Measurements from ENCODE around the gene RTP5. TPM values are rescaled to one million over a fixed set of nuclear protein-coding genes. Genes with fewer than 3 reads are reported as not detected.

The RTP5 gene
- total RNA-seq, 1 donor from 2014 or later = 2.4 TPM

- DNase-seq (ENCODE audit: low spot score in 2 of 2) = no peak
- FAIRE-seq = no peak
Observed at GRCh38 chr2:241855888-241856422, 13.6 kb upstream of the RTP5 start.

- no peak for FAIRE-seq
- no peak for DNase-seq (ENCODE audit: low spot score in 2 of 2)
Observed at GRCh38 chr2:241857041-241857541, 12.4 kb upstream of the RTP5 start.

DNA sequence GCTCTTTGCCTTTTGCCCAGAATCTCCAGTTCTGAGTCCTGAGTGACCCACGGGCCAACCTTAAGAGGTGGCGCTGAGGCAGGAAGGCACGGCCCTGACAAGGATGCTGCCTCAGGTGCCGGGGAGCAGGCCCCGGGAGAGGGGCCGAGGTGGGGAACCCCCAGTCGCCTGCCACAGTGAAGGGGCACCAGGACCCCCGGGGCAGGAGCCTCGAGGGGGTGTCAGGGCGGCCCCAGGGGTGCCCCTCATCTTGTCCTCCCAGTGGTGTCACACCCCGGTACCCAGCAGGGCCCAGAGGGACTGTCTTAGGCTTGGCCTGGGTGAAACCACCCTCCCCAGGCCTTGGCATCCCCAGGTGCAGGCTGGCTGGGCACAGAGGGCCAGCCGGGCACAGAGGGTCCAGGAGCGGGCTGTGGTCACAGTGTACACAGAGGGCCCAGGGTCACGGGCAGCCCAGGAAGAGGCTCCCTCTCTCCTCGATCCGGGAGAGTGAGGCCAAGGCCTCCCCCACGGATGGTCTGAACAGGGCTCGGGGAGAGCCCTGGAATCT, 11.9 kb upstream of the RTP5 start:
- no peak for FAIRE-seq
- DNase-seq (ENCODE audit: low spot score in 2 of 2) = no peak

- no peak for FAIRE-seq
- DNase-seq (ENCODE audit: low spot score in 2 of 2) = no peak
Observed at GRCh38 chr2:241858206-241859016, 11.1 kb upstream of the RTP5 start, which contains the start of gene PDCD1. TSS of gene PDCD1 (minus strand) at chr2:241858894. CDS start at chr2:241858838, 56 bp downstream.

- no peak for DNase-seq (ENCODE audit: low spot score in 2 of 2)
- FAIRE-seq = no peak
Observed at GRCh38 chr2:241859017-241859435, 10.5 kb upstream of the RTP5 start.

GRCh38 chr2:241859436-241860183, 9.9 kb upstream of the RTP5 start:
- DNase-seq (ENCODE audit: low spot score in 2 of 2) = peak in 1 of 2 donors; percentile 67
- no peak for FAIRE-seq

GRCh38 chr2:241860184-241861078, 9.1 kb upstream of the RTP5 start:
- FAIRE-seq (no peak), DNase-seq (ENCODE audit: low spot score in 2 of 2) (no peak)

DNA sequence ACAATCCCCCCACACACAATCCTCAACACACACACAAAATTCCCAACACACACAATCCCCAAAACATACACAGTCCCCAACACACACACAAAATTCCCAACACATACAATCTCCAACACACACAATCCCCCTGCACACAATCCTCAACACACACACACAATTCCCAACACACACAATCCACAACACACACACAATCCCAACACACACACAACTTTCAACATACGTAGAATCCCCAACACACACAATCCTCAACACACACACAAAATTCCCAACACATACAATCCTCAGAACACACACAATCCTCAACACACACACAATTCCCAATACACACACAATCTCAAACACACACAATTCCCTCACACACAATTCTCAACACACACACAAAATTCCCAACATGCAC, 8.3 kb upstream of the RTP5 start:
- FAIRE-seq = no peak

GRCh38 chr2:241862093-241862492, 7.4 kb upstream of the RTP5 start:
- DNase-seq (ENCODE audit: low spot score in 2 of 2) = no peak
- no peak for FAIRE-seq

More for the DNA sequence above, 8.3 kb upstream of the RTP5 start:
- DNase-seq (ENCODE audit: low spot score in 2 of 2) = no peak

DNA sequence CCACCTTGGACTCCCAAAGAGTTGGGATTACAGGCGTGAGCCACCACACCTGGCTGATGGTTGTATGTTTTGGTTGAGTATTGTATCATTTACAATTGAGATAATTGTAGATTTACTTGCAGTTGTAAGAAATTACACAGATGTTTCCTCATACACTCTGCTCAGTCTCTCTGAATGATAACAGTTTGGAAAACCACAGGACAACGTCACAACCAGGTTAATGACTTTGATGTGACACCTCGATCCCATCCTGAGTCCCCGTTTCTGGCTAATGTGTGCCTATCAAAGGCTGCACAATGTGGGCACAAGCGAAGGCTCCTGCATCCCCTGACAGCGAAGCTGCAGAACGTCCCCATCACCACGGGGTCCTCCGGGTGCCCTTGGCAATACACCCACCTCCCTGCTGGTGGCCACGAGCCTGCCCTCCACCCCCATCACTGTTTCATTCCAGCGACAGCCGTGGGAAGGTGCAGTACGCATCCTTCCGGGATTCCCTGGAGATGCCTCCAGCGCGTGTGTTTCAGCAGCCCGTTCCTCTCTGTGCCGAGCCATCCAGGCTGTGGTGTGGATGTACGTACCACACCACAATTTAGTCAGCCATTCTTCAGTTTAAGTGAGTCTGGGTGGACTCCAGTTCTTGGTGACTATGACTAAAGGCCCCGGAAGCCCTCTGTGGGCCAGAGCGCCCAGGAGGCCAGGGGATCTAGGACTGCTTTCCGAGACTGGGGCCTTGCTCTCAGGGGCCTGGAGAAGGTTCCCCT, 6.6 kb upstream of the RTP5 start:
- no peak for DNase-seq (ENCODE audit: low spot score in 2 of 2)
- FAIRE-seq = no peak

DNA sequence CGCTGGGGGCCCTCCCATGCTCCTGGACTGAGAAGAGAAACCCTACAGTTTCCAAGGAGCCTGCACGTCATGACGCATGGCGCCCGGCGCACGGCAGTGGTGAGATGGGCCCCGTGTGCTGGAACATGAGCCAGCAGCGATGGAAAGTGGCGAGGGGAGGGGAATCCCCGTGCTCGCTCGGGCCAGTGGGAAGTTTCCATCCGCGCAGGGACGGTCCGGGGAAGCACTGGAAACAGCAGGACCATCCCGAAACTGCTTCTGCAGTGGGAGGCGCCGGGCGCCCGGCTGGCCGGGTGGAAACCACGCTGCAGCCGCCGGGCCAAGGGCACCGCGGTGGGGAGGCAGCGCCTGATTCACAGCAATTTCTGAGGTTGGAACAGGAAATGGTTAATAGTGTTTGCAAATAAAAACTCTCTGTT, 6.0 kb upstream of the RTP5 start:
- no peak for DNase-seq (ENCODE audit: low spot score in 2 of 2)

GRCh38 chr2:241864168-241864849, 5.2 kb upstream of the RTP5 start:
- DNase-seq (ENCODE audit: low spot score in 2 of 2) = no peak
- FAIRE-seq = no peak

More for the DNA sequence above, 6.0 kb upstream of the RTP5 start:
- no peak for FAIRE-seq

DNA sequence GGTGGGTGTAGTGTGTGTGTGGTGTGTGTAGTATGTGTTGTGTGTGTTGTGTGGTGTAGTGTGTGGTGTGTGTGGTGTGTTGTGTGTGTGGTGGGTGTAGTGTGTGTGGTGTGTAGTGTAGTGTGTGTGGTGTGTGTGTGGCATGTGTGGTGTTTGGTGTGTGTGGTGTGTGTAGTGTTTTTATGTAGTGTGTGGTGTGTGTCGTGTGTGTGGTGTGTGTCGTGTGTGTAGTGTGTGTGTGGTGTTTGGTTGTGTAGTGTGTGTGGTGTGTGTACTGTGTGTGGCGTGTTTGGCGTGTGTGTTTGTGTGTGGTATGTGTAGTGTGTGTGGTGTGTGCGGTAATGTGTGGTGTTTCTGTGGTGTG, 4.7 kb upstream of the RTP5 start:
- DNase-seq (ENCODE audit: low spot score in 2 of 2) (no peak), FAIRE-seq (no peak)

DNA sequence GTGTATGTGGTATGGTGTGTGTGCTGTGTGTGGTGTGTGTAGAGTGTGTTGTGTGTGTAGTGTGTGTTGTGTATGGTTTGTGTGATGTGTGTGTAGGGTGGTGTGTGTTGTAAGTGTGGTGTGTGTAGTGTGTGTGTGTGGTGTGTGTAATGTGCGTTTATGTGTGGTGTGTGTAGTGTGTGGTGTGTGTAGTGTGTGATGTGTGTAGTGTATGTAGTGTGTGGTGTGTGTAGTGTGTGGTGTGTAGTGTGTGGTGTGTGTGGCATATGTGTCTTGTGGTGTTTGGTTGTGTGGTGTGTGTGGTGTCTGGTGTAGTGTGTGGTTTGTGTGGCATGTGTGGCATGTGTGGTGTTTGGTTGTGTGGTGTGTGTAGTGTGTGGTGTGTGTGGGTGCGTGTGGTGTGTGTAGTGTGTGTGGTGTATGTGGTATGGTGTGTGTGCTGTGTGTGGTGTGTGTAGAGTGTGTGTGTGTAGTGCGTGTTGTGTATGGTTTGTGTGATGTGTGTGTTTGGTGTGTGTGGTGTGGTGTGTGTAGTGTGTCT, 4.0 kb upstream of the RTP5 start:
- DNase-seq (ENCODE audit: low spot score in 2 of 2) = no peak
- FAIRE-seq = no peak

- DNase-seq (ENCODE audit: low spot score in 2 of 2) (no peak), FAIRE-seq (no peak)
Observed at GRCh38 chr2:241865957-241866789, 3.4 kb upstream of the RTP5 start.

DNA sequence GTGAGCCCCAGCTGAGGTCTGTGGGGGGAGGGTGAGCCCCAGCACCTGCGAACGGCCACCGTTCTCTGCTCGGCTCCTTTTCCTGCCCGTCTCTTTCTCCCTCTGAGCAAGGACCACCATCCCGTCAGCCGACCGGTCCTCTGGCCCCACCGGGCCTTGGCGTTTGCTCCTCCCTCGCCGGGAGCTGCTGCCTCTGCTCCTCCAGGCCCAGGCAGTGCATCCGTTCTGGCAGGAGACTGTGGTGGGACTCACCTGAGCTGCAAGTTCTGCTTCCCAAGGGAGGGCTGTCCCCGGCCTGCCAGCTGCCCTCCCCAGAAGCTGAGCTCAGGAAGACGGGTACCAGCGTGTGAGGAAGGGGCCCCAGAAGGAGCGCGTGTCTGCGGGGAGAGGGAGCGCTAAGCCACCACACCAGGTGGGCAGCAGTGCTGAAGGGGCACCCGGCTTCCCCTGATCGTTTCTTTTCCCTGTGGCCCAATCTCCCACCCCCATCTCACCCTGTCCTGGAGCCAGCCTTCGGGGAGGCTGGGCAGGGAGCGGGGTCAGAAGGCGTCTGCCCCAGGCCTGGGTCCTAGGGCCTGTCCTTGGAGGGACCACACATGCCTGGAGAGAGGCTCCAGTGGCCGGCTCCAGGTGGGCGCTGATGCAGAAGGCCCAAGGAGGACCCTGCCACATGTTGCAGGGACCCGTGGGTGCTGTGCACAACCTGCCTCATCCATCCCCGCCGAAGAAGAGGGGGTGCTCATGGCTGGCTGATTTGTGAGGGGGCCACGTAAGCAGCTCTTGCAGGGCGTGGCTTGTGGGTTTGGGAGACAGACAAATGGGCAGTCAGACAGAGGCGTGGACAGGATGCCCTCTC, 2.5 kb upstream of the RTP5 start:
- no peak for DNase-seq (ENCODE audit: low spot score in 2 of 2)
- FAIRE-seq = no peak

Measured in frontal cortex (tissue), 4 donors.